Lung microvascular endothelial cell (primary cell): ENCODE measurements around the gene SLC37A2. TPM values are rescaled to one million over a fixed set of nuclear protein-coding genes. Genes with fewer than 3 reads are reported as not detected.

Experiments
- total RNA-seq: library from RNA; depleted of rRNA; stranded (reverse); fragments of >200 nt; gene quantifications from 2 replicates; pipeline ENCODE4 v1.2.1, GENCODE V29; 2014

SLC37A2 gene
- total RNA-seq, 1 donor from 2014 or later = 0.20 TPM

Other genes with a start within 250 kb of the SLC37A2 start
- 5.7 and 14.7 TPM in 2 replicates for gene ROBO3, start 197.9 kb upstream of the SLC37A2 start, total RNA-seq
- gene ROBO4, start 165.4 kb upstream of the SLC37A2 start, total RNA-seq = 272 and 369 TPM in 2 replicates
- gene HEPN1, start 144.1 kb upstream of the SLC37A2 start, total RNA-seq = under 0.01 and 0.20 TPM in 2 replicates
- under 0.01 TPM in 2 replicates for gene HEPACAM, start 127.3 kb upstream of the SLC37A2 start, total RNA-seq
- gene CCDC15, start 109.1 kb upstream of the SLC37A2 start, total RNA-seq = 1.5 and 1.6 TPM in 2 replicates
- gene TMEM218, start 48.3 kb downstream of the SLC37A2 start, total RNA-seq = 14.4 and 17.9 TPM in 2 replicates
- gene PKNOX2, start 101.4 kb downstream of the SLC37A2 start, total RNA-seq = not detected in 2 replicates